ENCODE results near the gene HOXA1.
A peak's percentile ranks its signal among the peaks of the same experiment; 100 is the strongest.

HOXA1 gene

DNA sequence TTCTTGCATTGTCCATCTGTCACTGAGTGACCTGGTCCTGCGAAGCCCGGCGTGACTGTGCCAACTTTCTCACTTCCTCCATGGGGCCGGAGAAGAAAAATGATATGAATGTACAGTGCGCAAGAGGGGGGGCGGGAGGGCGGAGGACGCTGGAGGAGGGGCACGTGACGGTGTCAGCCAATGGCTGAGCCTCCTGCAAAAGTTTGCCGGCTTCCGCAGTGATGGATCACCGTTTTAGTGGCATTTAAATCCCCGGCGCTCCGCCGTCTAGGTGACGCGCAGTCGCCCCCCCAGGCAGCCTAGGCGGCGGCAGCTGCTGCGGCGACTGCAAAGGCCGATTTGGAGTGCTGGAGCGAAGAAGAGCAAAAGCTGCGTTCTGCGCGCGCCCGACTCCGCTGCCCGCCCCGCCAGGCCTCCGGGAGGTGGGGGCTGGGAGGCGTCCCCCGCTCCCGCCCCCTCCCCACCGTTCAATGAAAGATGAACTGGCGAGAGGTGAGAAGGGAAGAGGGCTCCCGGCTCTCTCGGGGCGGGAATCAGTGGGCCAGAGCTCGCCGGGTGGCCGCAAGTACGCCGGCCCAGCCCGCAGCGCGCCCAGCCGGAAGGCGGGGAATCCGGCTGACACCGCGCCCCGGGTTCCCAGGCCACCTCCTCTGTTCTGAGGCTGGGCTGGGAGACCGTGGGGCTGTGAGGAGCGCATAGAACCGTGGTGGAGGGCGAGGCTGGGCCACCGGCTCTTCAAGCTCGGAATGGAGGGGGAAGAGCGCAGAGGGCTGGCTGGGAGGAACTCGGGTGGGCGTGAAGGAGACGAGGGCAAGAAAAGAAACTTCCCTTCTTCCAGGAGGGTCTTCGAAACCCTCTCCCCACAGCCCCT is at the start of gene HOXA1:
Gene HOXA1 (minus strand): TSS at position 104 of the 871 bp plus-strand sequence. CDS start 88 bp downstream, at position 16.
- peak; percentile 56 to 69 for DNase-seq (ENCODE audit: low read depth in 2 of 2)

DNA sequence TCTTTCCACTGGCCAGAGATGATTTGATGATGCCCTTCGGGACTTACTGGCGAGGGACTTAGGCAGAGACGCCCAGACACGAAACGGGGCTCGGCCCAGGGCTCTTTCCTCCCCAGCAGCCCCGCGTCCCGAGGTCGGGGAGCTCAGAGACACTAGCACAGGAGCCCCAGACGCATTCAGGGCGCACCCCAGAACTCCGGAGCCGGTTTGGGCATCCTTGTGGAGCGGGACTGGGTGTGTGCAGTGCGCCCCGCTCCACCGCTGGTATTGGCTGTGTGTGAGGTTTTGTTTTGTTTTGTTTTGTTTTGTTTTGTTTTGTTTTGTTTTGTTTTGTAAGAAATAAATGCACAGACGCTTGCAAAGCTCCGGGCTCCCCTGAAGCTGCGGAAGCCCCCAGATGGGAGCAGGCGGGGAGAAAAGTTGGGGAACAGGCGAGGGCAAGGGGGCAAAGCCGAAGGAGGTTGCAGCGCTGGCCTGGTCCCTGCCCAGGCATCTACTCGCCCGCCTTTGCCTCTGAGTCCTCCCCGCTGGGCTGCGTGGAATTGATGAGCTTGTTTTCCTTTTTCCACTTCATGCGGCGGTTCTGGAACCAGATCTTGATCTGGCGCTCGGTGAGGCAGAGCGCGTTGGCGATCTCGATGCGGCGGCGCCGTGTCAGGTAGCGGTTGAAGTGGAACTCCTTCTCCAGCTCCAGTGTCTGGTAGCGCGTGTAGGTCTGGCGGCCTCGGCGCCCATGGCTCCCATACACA is 49.5 kb upstream of the HOXA1 start:
- no peak for DNase-seq (ENCODE audit: low read depth in 2 of 2)

DNA sequence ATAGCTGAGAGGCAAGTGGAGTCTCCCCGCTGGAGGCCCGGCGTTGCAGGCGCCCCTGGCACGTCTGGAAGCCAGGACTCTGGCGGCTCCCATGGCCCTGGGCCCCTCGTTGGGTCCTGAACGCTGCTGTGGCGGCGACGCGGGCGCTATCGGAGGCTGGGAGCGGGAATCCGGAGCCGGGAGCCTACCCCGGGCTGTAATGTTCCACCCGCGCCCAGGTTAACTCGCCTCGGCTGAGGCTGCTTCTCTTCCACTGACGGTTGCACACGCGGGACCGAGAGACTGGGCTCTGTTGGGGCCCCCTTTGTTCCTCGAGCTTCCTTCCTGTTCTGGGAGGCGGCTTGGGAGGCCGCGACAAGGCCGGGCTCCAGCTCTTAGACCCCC is 49.0 kb upstream of the HOXA1 start:
- DNase-seq (ENCODE audit: low read depth in 2 of 2): no peak

DNA sequence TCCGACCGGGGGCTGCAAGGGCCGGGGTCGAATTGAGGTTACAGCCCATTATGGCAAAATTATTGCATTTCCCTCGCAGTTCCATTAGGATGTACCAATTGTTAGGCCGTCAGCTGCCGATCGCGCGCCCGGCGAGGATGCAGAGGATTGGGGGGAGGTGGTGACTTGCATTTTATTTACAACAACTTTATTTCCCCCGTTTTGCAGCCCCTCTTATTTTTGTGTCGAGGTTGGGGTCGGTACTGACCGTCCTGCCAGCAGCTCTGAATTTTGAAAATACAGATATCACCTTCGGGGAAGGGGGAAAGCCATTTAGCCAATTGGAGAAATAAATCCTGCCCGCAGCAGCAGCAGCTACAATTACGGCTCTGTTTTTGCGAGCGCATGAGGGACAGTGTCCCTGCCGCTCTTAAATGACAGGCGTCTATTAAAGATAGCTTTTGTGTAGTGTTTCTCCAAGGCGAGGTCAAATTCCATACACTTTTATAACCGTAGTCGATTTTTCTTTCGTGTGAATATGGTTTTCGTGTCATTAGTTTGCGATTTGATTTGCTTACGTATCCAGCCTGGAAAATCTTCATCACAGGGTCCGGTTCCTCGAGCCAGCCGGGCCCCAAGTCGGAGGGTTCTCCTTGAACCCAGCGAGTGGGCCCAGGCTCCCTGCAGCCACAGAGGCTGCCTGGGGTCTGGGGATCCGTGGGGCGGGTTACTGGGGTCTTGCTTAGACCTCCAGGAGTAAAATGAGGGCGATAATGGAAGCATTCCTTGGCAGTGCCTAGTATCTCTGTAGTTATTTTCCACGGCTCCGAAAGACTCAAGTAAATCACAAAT is 48.4 kb upstream of the HOXA1 start:
- DNase-seq (ENCODE audit: low read depth in 2 of 2): no peak

DNA sequence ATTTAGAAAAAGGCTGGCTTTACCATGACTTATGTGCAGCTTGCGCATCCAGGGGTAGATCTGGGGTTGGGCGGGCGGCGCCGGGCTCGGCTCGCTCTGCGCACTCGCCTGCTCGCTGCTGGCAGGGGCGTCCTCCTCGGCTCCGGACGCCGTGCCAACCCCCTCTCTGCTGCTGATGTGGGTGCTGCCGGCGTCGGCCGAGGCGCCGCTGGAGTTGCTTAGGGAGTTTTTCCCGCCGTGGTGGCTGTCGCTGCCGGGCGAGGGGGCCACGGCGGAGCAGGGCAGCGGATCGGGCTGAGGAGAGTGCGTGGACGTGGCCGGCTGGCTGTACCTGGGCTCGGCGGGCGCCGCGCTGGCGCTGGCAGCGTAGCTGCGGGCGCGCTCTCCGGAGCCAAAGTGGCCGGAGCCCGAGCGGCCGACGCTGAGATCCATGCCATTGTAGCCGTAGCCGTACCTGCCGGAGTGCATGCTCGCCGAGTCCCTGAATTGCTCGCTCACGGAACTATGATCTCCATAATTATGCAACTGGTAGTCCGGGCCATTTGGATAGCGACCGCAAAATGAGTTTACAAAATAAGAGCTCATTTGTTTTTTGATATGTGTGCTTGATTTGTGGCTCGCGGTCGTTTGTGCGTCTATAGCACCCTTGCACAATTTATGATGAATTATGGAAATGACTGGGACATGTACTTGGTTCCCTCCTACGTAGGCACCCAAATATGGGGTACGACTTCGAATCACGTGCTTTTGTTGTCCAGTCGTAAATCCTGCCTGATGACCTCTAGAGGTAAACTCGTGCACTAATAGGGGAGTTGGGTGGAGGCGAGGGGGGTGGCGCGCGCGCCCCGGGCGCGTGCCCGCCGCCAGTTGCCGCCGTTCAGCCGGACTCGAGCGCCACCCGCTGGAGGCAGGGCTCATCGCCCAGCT is 47.5 kb upstream of the HOXA1 start, which contains the start of gene HOXA5:
Gene HOXA5 (minus strand): TSS at position 659 of the 927 bp plus-strand sequence. CDS start 74 bp downstream, at position 585.
- no peak for DNase-seq (ENCODE audit: low read depth in 2 of 2)

DNA sequence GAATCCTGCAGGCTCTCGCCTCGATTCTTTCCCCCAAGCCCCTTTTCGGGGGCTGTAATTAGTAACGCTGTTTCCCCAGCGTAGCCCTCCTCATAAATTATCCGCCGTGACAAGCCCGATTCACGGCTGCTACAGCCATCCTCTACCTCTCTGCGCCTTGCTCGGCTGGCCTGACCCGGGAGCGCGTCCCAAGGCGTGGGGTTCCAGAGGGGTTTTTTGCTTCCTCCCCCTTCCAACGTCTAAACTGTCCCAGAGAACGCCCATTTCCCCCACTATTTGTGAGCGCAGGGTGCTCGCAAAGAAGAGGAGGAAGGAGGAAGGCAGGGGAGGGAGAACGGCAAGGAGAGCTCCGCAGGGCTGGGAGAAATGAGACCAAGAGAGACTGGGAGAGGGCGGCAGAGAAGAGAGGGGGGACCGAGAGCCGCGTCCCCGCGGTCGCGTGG is 46.8 kb upstream of the HOXA1 start:
- no peak for DNase-seq (ENCODE audit: low read depth in 2 of 2)

DNA sequence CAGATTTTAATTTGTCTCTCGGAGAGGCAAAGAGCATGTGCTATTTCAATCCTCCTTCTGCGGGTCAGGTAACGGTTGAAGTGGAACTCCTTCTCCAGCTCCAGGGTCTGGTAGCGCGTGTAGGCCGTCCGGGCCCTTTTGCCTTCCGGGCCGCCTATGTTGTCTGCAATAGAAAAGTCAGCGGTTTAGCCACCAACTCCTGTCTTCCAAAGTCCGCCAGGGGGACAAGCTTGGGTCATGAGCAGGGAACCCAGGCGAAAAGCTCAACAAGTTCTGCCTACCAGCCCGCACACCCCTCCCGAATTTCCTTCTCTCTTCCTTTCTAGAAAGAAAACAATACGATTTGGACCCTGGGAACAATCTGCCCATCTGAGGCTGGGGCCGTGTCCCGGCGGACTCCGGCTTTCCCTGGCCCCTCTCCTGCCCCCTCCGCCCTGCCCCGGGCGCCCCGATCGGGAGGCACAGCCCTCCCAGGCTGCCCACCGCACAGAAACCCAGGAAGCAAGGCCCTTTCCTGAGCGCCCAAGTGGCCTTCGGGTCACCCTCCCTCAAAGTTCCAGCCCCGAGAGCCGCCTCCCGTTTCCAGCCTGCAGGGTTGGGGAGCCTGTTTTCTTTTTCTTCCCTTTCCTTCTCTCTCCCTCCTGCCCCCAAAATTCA is 46.3 kb upstream of the HOXA1 start:
- no peak for DNase-seq (ENCODE audit: low read depth in 2 of 2)

DNA sequence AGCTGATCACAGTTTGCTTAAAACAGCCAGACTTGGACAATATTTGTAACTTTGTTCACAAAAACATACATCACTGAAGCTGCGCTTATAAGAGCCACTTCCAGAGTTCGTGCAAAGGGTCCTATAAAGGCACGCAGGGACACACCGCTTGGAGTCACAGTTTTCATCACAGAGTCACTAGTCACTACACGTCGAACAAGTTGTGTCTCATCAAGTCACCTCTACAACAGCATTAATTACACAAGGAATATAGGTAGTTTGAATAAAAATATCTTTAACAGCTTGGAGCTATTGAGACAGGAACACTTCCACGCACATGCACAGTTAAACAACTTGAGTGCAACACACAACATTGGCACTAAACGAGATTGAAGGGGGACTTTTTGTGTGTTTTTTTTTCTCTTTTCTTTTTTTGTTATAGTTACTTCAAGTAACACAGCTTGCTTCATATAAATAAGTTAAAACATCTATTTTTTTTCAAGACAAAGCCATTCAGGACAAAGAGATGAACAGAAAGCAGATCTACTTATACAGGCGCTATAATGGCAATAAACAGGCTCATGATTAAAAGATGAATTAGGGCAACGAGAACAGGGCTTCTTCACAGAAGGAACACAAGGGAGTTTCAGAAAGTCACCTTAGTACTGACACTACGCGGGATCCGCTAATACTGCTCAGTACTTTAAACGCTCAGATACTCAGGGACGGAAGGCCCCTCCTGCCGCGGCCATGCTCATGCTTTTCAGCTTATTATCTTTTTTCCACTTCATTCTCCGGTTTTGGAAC is 45.5 kb upstream of the HOXA1 start:
- no peak for DNase-seq (ENCODE audit: low read depth in 2 of 2)

DNA sequence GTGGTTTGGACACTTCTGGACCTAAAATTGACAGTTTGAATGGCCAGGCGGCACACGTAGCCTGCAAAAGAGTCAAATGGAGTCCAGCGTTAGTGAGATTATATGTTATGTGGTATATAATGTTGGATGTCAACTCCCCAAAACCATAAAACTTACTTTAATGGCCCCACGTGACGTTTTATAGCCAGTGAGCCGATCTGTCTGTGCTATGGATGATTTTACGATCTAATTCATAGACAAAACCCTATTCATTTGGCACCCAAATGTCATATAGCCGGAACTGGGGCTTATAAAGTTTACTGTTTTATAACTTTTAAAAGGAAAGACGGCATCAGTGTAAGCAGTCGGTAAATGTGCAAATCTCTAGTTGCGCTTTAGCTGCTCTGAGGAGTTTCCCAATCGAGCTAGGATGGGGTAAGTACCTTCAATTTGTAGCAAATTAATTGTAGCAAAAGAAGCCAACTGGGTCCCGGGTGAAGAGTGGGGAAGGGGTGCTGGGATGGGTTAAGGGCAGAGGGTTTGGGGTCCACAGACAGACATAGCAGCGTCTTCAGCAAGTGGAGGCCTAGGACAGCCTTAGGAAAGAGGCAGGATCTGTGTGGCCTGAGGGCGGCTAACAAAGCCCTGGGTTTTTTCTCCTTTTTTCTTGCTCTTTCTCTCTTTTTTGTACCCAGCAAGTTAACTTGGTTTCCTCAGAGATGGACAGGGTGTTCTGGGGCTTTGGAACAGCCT is 44.5 kb upstream of the HOXA1 start:
- no peak for DNase-seq (ENCODE audit: low read depth in 2 of 2)

DNA sequence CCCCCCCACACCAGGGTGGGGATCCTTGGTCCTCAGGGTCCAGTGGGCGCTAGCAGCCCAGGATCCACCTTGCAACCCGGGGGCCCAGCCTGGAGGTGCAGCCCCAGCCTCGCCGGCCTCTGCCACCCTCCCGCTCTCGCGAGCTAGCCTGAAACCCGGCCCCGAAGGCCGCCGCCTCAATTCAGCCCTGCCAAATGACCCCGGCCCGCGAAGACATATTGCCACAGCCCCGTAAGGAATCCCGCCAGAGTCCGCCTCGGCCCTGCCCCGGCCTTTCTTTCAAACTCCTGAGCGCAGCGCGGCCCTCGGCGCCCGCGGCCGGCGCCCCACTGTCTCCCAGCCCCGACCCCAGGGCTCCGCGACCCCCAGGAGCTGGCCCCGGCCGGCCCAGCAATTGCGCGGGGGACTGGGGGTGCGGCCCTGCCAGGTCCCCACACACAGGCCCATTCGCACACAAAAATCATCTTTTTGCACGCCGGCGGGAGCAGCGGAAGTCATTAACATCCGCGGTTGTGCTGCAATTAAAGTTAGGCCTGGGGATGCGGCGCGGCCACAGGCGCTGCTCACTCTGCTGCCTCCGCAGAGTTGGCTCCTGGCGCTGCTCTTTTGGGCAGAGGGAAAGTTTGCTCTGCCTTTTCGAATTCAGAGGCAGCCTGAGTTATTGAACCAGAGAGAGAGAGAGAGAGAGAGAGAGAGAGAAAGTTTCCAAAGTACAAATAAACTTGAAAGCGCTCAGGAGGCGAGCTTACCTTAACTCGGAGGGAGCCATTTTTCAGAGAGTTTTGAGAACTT is 43.7 kb upstream of the HOXA1 start:
- no peak for DNase-seq (ENCODE audit: low read depth in 2 of 2)

DNA sequence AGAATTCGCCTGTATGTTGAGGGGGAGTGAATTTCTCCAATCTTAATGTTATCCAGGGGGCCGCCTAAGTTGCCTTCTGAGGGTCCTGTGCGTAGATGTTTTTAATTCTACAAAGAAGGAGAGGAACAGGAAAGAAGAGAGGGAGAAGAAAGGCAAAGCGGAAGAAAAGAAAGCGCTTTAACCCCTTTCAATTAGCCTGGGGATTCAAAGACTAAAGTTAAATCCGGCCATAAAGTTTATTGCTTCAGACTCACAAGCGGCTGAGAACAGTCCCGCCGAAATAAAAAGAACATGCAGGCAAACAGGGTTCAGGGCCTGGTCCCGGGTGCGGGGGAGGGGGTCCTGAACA is 43.2 kb upstream of the HOXA1 start:
- no peak for DNase-seq (ENCODE audit: low read depth in 2 of 2)

DNA sequence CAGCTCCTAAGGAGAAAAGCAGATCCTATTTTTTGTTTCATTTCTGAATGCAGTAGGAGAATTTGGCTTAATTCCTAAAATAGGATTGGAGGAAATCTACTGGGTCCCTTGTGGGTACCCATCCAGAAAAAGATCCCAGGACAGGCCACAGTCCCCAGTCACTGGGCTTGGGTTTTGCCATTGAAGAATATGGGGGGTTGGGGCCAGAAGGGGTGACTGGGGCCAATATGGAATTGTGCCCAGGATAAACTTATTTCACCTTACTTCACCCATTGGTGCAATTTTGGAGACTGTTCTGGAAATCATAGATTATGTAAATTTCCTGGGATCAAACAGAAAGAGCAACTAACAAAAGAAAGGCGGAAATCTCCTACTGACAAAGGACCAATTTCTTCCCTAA is 42.7 kb upstream of the HOXA1 start:
- no peak for DNase-seq (ENCODE audit: low read depth in 2 of 2)

DNA sequence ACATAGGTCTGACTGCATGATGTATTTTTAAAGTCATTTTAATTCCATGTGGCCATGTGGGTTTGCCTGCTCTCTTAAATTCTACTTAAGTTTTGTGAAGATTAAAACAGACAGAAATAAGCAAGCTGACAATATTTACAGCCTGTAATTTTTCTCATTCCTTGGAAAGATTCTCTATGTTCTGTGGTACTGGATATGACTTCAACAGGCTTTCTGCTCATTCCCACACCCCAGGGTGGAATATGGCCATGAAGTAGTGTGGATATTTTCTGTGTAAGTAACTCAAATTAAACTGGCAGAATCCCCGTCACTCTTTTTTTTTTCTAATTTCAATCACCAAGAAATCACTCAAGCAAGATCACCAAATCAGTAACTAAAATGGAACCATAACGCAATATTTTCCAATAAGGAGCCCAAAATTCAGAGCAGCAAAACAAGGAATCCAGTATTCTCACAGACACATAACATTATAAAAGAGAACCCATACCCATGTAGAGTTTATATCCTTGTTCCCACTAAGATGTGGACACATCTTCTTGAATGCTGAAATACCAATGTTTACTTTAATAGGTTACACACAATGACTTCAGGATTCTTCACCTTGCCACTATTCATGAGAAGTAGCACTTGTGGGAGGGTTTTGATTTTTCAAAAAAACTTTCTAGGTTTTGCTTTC is 42.0 kb upstream of the HOXA1 start:
- no peak for DNase-seq (ENCODE audit: low read depth in 2 of 2)

DNA sequence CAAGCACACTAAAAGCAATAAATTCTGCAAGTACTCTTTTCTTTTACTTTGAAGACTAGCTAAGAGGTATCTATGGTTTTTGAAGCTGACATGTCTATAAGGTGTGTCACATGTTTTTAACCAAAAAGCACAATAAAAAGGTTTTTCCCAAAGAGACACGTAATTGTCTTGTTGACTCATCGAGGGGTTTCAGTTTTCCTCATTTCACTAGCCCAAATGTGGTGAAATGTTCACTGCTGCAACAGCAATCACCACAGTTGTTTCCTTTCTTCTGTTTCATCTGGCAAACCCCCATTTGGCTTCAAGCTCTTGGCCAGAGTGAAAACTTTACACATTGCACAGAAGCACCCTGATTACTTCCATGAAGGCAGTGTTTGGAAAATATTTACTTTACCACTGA is 38.6 kb upstream of the HOXA1 start:
- DNase-seq (ENCODE audit: low read depth in 2 of 2): no peak

DNA sequence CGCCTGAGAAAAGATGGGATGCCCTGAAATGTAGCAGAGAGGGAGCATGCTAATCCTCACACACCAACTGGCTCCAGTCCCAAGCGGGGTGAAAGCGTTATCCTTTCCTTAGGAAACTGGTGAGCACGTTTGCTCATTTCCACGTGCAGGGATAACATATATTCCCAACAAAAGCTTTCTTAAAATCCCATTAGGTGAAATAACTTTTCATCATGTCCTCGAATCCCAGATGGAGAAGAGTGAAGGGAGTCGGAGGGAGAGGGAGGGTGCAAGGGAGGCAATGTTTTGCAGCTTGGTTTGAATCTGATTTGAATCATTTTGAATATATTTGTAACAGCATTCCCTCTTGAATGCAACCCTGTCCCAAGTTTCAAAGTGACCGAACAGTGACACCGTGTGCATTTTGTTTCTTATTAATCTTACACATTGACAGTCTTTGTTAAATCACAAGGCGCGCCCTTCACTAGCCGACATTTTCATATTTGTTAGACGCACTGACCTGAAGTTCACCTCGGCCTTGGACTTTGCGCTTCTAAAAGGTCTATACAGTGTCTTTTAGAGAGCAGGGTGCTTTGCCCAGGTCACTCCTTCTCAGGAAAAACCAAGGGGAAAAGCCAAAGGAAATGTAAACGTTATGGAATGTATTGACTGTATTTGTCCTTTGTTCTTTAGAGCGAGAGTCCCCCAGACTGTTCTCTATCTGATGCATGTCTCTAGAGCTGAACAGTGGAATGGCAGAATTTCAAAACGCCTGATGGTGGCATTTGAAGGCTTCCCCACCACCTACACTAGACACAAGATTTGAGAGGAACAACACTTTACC is 37.8 kb upstream of the HOXA1 start:
- no peak for DNase-seq (ENCODE audit: low read depth in 2 of 2)

DNA sequence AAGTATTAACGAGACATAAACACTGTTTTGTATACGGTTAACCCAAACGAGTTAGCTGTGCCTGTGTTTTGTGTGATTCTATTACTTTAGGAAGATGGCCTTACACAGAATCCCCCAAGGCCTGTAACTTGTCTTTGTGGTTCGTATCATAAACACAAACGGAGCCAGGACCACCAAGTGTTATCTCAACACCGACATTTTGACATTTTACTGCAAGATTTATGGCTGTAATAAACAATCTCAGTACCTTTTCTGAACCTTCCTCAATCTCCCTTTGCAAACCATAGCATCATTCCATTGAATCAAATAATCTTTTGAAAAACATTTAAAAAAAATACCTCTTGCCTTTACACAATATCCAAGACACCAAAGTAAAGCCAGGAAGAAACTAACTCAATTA is 37.2 kb upstream of the HOXA1 start:
- DNase-seq (ENCODE audit: low read depth in 2 of 2): no peak

DNA sequence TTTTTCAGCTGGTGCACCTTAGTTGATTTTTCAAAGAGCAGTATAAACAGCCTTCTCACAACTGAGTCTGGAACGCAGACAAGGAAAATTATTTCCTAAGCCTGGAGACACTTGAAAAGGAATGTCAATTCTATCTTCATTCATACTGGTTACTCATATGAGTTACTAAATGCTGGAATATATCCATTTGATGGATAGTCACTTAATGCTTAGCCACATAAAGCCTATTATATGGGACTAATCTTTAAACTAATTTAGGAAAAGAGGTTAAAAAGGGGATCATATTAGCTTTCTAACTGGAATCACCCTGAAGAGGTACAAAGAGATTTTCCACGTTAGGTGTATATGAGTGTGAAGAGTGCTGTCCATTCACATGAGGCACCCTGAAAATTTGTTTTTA is 36.4 kb upstream of the HOXA1 start:
- DNase-seq (ENCODE audit: low read depth in 2 of 2): no peak

Measured in stimulated activated CD8-positive, alpha-beta memory T cell treated with anti-CD3 and anti-CD28 coated beads, Interleukin-7, amount 100 ng/mL, for 4 hours (primary cell).